Activated CD4-positive, alpha-beta T cell treated with anti-CD3 and anti-CD28 coated beads, Interleukin-2, amount 10 ng/mL, durations not matched to agents 24 days and 14 days (primary cell): ENCODE measurements around the gene PRXL2C. TPM values are rescaled to one million over a fixed set of nuclear protein-coding genes. Genes with fewer than 3 reads are reported as not detected.
"Not testable (repeated sequence)": the region's sequence is repeated elsewhere in the genome, so short reads cannot be mapped to it uniquely, and the experiment has no call there.

Source experiments
- DNase-seq: peaks from one replicate; pipeline ENCODE4 v3.0.0; 2022
- H3K27ac Mint-ChIP-seq: one replicate; pipeline ENCODE4 v1.8.0; 2022; ENCODE audit warnings: mild to moderate bottlenecking, mixed read lengths
- H3K27me3 Mint-ChIP-seq: one replicate; pipeline ENCODE4 v1.8.0; 2022; ENCODE audit warnings: mixed read lengths
- H3K36me3 Mint-ChIP-seq: one replicate; pipeline ENCODE4 v1.8.0; 2022; ENCODE audit warnings: low read depth, mild to moderate bottlenecking, mixed read lengths
- H3K4me1 Mint-ChIP-seq: one replicate; pipeline ENCODE4 v1.8.0; 2021; ENCODE audit warnings: mixed read lengths
- H3K4me3 Mint-ChIP-seq: one replicate; pipeline ENCODE4 v1.8.0; 2022; ENCODE audit warnings: mild to moderate bottlenecking, moderate library complexity, mixed read lengths
- H3K9me3 Mint-ChIP-seq: one replicate; pipeline ENCODE4 v1.8.0; 2021; ENCODE audit warnings: mixed read lengths
- intact Hi-C: fragments of 100-400 bp; cut with micrococcal nuclease; formaldehyde crosslinking; loops from one replicate; pipeline ENCODE4 v1.15.1; 2023
- total RNA-seq: library from RNA; stranded (reverse); gene quantifications from 2 replicates; pipeline ENCODE4 v1.2.3, GENCODE V29; 2022

PRXL2C gene
- total RNA-seq, 1 donor from 2014 or later: 7.8 TPM

GRCh38 chr9:96633579-96633978 is 21.5 kb downstream of the PRXL2C start:
- peaks cover 12% of the 10 kb centered on the region for H3K27me3 Mint-ChIP-seq
- H3K4me1 Mint-ChIP-seq, H3K4me3 Mint-ChIP-seq, H3K9me3 Mint-ChIP-seq, DNase-seq, H3K36me3 Mint-ChIP-seq, intact Hi-C loops, H3K27ac Mint-ChIP-seq: not testable (repeated sequence)

- Mint-ChIP-seq H3K36me3 (no peaks in the 10 kb centered on the region), H3K27ac (no peak overlapping the region), H3K9me3 (no peaks in the 10 kb centered on the region), H3K4me1 (peaks cover 5% of the 10 kb centered on the region), H3K27me3 (peaks cover 4% of the 10 kb centered on the region), H3K4me3 (no peak overlapping the region)
- no peak for DNase-seq
- intact Hi-C loops: no loop called here
Measured at GRCh38 chr9:96626912-96627311, 28.2 kb downstream of the PRXL2C start.

- intact Hi-C loops: no loop called here
- no peak overlapping the region for H3K4me3 Mint-ChIP-seq
- H3K27me3 Mint-ChIP-seq: peaks cover 36% of the 10 kb centered on the region
Measured at GRCh38 chr9:96621618-96622017, 33.5 kb downstream of the PRXL2C start.

GRCh38 chr9:96620832-96621269 is 34.3 kb downstream of the PRXL2C start:
- H3K9me3 Mint-ChIP-seq: no peaks in the 10 kb centered on the region
- intact Hi-C loops: no loop called here
- peaks cover 4% of the 10 kb centered on the region for H3K4me1 Mint-ChIP-seq
- H3K36me3 Mint-ChIP-seq: no peaks in the 10 kb centered on the region
- H3K27me3 Mint-ChIP-seq: peaks cover 39% of the 10 kb centered on the region
- H3K27ac Mint-ChIP-seq: no peak overlapping the region
- no peak for DNase-seq
- no peak overlapping the region for H3K4me3 Mint-ChIP-seq

More at GRCh38 chr9:96621618-96622017, 33.5 kb downstream of the PRXL2C start:
- Mint-ChIP-seq H3K27ac (no peak overlapping the region), H3K36me3 (no peaks in the 10 kb centered on the region), H3K9me3 (no peaks in the 10 kb centered on the region), H3K4me1 (peaks cover 4% of the 10 kb centered on the region)
- no peak for DNase-seq

GRCh38 chr9:96620181-96620514 is 35.0 kb downstream of the PRXL2C start:
- intact Hi-C loops: no loop called here
- Mint-ChIP-seq H3K9me3 (no peaks in the 10 kb centered on the region), H3K27ac (no peak overlapping the region), H3K4me1 (peaks cover 4% of the 10 kb centered on the region), H3K36me3 (no peaks in the 10 kb centered on the region), H3K4me3 (peak overlapping the region; percentile 60), H3K27me3 (peaks cover 45% of the 10 kb centered on the region)
- no peak for DNase-seq

- Mint-ChIP-seq H3K27me3 (peaks cover 48% of the 10 kb centered on the region), H3K27ac (no peak within 1 kb of the TSS), H3K9me3 (no peaks in the 10 kb centered on the region), H3K4me3 (peak within 1 kb of the TSS; percentile 60), H3K4me1 (peaks cover 4% of the 10 kb centered on the region), H3K36me3 (no peaks in the 10 kb centered on the region)
- peak; percentile 86 for DNase-seq
- intact Hi-C loops: no loop called here
Measured at GRCh38 chr9:96619491-96620180, 35.5 kb downstream of the PRXL2C start, which contains the start of gene CDC14B. Gene CDC14B (minus strand): TSS chr9:96619843. CDS start chr9:96619378, 465 bp downstream.

- H3K27ac Mint-ChIP-seq: no peak overlapping the region
- intact Hi-C loops: no loop called here
- peaks cover 4% of the 10 kb centered on the region for H3K4me1 Mint-ChIP-seq
- H3K36me3 Mint-ChIP-seq: no peaks in the 10 kb centered on the region
- H3K9me3 Mint-ChIP-seq: no peaks in the 10 kb centered on the region
- no peak for DNase-seq
- peaks cover 50% of the 10 kb centered on the region for H3K27me3 Mint-ChIP-seq
- peak overlapping the region; percentile 32 for H3K4me3 Mint-ChIP-seq
Measured at GRCh38 chr9:96619124-96619465, 36.0 kb downstream of the PRXL2C start.

- peaks cover 54% of the 10 kb centered on the region for H3K27me3 Mint-ChIP-seq
- intact Hi-C loops: no loop called here
- no peak overlapping the region for H3K27ac Mint-ChIP-seq
- H3K4me3 Mint-ChIP-seq: peak overlapping the region; percentile 58
- no peaks in the 10 kb centered on the region for H3K9me3 Mint-ChIP-seq
- peaks cover 4% of the 10 kb centered on the region for H3K4me1 Mint-ChIP-seq
- DNase-seq: peak; percentile 63
- no peaks in the 10 kb centered on the region for H3K36me3 Mint-ChIP-seq
Measured at GRCh38 chr9:96618209-96619123, 36.7 kb downstream of the PRXL2C start.

- Mint-ChIP-seq H3K27me3 (peaks cover 62% of the 10 kb centered on the region), H3K9me3 (no peaks in the 10 kb centered on the region), H3K4me1 (peaks cover 4% of the 10 kb centered on the region), H3K4me3 (peak overlapping the region; percentile 58), H3K36me3 (no peaks in the 10 kb centered on the region), H3K27ac (no peak overlapping the region)
- no peak for DNase-seq
- intact Hi-C loops: no loop called here
Measured at GRCh38 chr9:96617439-96618185, 37.5 kb downstream of the PRXL2C start.

- no peak for DNase-seq
- Mint-ChIP-seq H3K9me3 (no peaks in the 10 kb centered on the region), H3K4me3 (no peak overlapping the region), H3K36me3 (no peaks in the 10 kb centered on the region), H3K4me1 (peaks cover 4% of the 10 kb centered on the region), H3K27ac (no peak overlapping the region), H3K27me3 (peaks cover 67% of the 10 kb centered on the region)
- intact Hi-C loops: no loop called here
Measured at GRCh38 chr9:96616817-96617438, 38.2 kb downstream of the PRXL2C start.

- no peak overlapping the region for H3K27ac Mint-ChIP-seq
- H3K27me3 Mint-ChIP-seq: peaks cover 68% of the 10 kb centered on the region
- H3K4me1 Mint-ChIP-seq: peaks cover 2% of the 10 kb centered on the region
- no peaks in the 10 kb centered on the region for H3K36me3 Mint-ChIP-seq
- no peak for DNase-seq
- intact Hi-C loops: no loop called here
- H3K4me3 Mint-ChIP-seq: no peak overlapping the region
- H3K9me3 Mint-ChIP-seq: no peaks in the 10 kb centered on the region
Measured at GRCh38 chr9:96615411-96615810, 39.7 kb downstream of the PRXL2C start.

- DNase-seq, H3K36me3 Mint-ChIP-seq, H3K27ac Mint-ChIP-seq, H3K4me3 Mint-ChIP-seq, H3K9me3 Mint-ChIP-seq, intact Hi-C loops, H3K4me1 Mint-ChIP-seq: not testable (repeated sequence)
- H3K27me3 Mint-ChIP-seq: peaks cover 66% of the 10 kb centered on the region
Measured at GRCh38 chr9:96614664-96615063, 40.5 kb downstream of the PRXL2C start.

GRCh38 chr9:96612966-96613589 is 42.0 kb downstream of the PRXL2C start:
- H3K9me3 Mint-ChIP-seq: no peaks in the 10 kb centered on the region
- no peak overlapping the region for H3K27ac Mint-ChIP-seq
- no peaks in the 10 kb centered on the region for H3K36me3 Mint-ChIP-seq
- H3K4me1 Mint-ChIP-seq: no peaks in the 10 kb centered on the region
- H3K4me3 Mint-ChIP-seq: no peak overlapping the region
- H3K27me3 Mint-ChIP-seq: peaks cover 67% of the 10 kb centered on the region
- intact Hi-C loops: no loop called here
- no peak for DNase-seq
